Tibial nerve (tissue), 3 donors: ENCODE data around the gene TMED7.

Experiments
- POLR2A ChIP-seq, 2 donors: fragments of 450-650 bp; IDR thresholded peaks; one replicate each; pipeline ENCODE4 v1.6.1; 2017; ENCODE audit warnings: antibody characterized with exemption in 2 of 2, mild to moderate bottlenecking in 2 of 2, moderate library complexity in 2 of 2
- TF ChIP-seq, protein P1 (sequence below), 5 experiments: fragments of 200-600 bp in 3 of 5; fragments of 450-650 bp in 2 of 5; sonication (generic) in 3 of 5; IDR thresholded peaks; one replicate each; pipeline ENCODE4 v1.5.1; 2016 to 2019; ENCODE audit warnings: antibody characterized with exemption in 5 of 5, mild to moderate bottlenecking in 3 of 5, moderate library complexity in 2 of 5

DNA sequence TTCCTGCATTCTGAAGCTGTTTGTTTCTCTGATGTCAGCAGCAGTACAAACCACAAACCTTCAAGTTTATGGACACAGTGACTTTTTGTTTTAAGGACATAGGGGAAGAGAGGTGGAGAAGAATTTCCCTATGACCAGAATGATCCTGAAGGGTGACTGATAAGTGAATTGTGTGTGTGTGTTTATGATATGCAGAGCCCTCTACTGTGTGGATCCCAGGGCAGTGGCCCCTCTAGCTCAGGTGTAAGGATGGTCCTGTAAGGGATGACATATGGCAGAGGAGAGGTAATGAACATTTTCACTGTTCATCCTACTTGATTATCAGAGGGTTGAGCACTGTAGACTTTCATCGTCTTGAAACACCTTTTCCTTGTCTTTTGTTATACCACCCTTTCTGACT, 30.6 kb upstream of the TMED7 start:
- no peak for TF ChIP-seq POLR2A (IDR thresholded peaks at IDR 0.05)
- TF ChIP-seq, protein P1, sequence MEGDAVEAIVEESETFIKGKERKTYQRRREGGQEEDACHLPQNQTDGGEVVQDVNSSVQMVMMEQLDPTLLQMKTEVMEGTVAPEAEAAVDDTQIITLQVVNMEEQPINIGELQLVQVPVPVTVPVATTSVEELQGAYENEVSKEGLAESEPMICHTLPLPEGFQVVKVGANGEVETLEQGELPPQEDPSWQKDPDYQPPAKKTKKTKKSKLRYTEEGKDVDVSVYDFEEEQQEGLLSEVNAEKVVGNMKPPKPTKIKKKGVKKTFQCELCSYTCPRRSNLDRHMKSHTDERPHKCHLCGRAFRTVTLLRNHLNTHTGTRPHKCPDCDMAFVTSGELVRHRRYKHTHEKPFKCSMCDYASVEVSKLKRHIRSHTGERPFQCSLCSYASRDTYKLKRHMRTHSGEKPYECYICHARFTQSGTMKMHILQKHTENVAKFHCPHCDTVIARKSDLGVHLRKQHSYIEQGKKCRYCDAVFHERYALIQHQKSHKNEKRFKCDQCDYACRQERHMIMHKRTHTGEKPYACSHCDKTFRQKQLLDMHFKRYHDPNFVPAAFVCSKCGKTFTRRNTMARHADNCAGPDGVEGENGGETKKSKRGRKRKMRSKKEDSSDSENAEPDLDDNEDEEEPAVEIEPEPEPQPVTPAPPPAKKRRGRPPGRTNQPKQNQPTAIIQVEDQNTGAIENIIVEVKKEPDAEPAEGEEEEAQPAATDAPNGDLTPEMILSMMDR (IDR thresholded peaks at IDR 0.05) = no peak
